PFSK-1 (cell line): Measurements from ENCODE around the gene SFRP5.

Experiments
- FOXP2 ChIP-seq: optimal IDR thresholded peaks from 2 replicates; pipeline ENCODE3; 2011; ENCODE audit warnings: borderline replicate concordance, control low read depth, inconsistent platforms; ENCODE audit not compliant: insufficient read depth; ENCODE audit errors: extremely low read length, extremely low read depth
- POLR2AphosphoS5 ChIP-seq: IDR thresholded peaks from 2 replicates; pipeline ENCODE4 v1.6.1; 2012; ENCODE audit warnings: low read depth, mild to moderate bottlenecking, control low read depth, low read length, moderate library complexity
- SIN3A ChIP-seq: IDR thresholded peaks from 2 replicates; pipeline ENCODE4 v1.6.1; 2012; ENCODE audit warnings: mild to moderate bottlenecking, low read length, moderate library complexity, borderline replicate concordance; ENCODE audit not compliant: insufficient read depth
- TAF1 ChIP-seq: IDR thresholded peaks from 2 replicates; pipeline ENCODE4 v1.6.1; 2012; ENCODE audit warnings: low read length, control low read depth, borderline replicate concordance; ENCODE audit not compliant: insufficient read depth
- TF ChIP-seq, protein P1 (sequence below), 2 experiments: IDR thresholded peaks; 2 replicates each; pipeline versions ENCODE4 v1.6.1 to v1.8.0; 2011 to 2012; ENCODE audit warnings: low read depth in 2 of 2, low read length in 2 of 2, control low read depth in 1 of 2, inconsistent platforms in 1 of 2, mild to moderate bottlenecking in 1 of 2, moderate library complexity in 1 of 2; ENCODE audit not compliant: insufficient read depth in 1 of 2

SFRP5 gene

DNA sequence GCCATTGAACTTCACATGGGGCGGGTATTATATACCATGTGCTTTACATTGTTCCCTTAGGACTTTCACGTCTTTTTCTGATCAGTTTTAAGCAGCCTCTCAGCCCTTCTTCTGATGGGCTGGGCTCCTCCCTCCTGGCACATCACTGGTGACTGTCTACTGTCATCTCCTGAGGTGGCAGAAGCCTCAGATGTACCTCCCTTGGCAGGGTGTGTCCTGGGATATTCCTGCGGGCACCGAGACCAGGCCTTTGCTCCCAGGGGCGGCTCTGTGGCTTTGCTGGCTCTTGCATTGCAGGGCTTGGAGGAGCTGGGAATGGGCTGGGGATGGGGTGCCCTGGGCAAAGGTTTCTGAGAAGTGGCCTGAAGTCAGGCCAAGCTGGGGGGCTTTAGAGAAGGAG lies 43.2 kb upstream of the SFRP5 start:
- TF ChIP-seq FOXP2 (no peak), POLR2AphosphoS5 (no peak), TAF1 (no peak), SIN3A (no peak)
- TF ChIP-seq, protein P1, sequence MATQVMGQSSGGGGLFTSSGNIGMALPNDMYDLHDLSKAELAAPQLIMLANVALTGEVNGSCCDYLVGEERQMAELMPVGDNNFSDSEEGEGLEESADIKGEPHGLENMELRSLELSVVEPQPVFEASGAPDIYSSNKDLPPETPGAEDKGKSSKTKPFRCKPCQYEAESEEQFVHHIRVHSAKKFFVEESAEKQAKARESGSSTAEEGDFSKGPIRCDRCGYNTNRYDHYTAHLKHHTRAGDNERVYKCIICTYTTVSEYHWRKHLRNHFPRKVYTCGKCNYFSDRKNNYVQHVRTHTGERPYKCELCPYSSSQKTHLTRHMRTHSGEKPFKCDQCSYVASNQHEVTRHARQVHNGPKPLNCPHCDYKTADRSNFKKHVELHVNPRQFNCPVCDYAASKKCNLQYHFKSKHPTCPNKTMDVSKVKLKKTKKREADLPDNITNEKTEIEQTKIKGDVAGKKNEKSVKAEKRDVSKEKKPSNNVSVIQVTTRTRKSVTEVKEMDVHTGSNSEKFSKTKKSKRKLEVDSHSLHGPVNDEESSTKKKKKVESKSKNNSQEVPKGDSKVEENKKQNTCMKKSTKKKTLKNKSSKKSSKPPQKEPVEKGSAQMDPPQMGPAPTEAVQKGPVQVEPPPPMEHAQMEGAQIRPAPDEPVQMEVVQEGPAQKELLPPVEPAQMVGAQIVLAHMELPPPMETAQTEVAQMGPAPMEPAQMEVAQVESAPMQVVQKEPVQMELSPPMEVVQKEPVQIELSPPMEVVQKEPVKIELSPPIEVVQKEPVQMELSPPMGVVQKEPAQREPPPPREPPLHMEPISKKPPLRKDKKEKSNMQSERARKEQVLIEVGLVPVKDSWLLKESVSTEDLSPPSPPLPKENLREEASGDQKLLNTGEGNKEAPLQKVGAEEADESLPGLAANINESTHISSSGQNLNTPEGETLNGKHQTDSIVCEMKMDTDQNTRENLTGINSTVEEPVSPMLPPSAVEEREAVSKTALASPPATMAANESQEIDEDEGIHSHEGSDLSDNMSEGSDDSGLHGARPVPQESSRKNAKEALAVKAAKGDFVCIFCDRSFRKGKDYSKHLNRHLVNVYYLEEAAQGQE (IDR thresholded peaks at IDR 0.05; ENCODE audit: insufficient read depth in 1 of 2, low read depth in 2 of 2, low read length in 2 of 2), result no peak

DNA sequence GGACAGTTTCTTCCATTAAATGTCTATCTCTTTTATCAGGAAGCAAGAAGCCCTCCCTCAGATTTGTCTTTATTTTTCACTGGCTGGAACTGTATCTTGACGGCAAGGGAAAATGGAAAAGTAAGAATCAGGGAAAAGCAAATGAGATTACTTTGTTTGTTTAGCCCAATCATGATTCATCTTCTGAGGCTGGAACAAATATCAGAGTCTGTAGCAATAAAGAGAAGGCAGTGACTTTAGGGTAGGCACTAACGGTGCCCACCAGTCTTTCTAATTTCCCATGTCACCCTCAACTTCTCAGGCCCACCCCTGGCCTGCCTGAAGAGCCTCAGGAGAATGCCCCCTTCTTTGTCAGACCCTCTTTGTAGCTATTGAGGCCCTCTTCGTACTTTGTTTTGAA lies 41.5 kb upstream of the SFRP5 start:
- TF ChIP-seq TAF1, result no peak
- no peak for TF ChIP-seq POLR2AphosphoS5
- TF ChIP-seq SIN3A, result no peak
- TF ChIP-seq, protein P1 (IDR thresholded peaks at IDR 0.05; ENCODE audit: insufficient read depth in 1 of 2, low read depth in 2 of 2, low read length in 2 of 2), result no peak
- TF ChIP-seq FOXP2, result no peak

DNA sequence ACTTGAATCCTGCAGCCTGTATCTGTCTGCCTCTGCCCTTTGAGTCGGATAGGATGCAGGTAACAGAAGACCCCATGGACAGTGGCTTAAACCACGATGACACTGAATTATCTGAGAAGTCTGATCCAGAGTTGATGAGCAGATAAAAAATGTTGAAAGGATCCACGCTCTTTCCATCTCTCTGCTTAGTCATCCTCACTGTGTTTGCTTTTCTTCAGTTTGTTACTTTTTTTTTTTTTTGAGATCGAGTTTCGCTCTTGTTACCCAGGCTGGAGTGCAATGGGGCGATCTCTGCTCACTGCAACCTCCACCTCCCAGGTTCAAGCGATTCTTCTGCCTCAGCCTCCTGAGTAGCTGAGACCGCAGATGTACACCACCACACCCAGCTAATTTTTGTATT lies 40.9 kb upstream of the SFRP5 start:
- no peak for TF ChIP-seq FOXP2

DNA sequence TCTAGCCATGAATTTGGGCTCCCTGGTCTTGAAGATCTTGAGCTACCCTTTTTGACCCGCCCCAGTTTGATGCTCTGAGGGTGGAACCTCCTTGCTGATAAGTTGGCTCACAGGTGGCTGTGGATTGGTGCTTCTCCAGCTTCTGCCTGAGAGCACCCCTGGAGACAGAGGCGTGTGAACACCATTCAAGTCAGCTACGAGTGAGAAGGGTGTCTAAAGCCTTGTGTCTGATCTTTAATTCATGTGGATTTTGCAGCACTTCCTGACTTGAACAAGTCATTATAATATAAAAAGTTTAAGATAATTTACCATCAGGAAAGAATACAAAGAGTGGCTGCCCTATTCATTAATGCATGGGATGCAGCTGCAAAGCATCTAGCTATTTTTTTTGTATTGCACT lies 40.2 kb upstream of the SFRP5 start:
- TF ChIP-seq POLR2AphosphoS5, result no peak
- no peak for TF ChIP-seq SIN3A
- TF ChIP-seq TAF1, result no peak
- no peak for TF ChIP-seq FOXP2
- TF ChIP-seq, protein P1 (IDR thresholded peaks at IDR 0.05; ENCODE audit: insufficient read depth in 1 of 2, low read depth in 2 of 2, low read length in 2 of 2), result no peak

DNA sequence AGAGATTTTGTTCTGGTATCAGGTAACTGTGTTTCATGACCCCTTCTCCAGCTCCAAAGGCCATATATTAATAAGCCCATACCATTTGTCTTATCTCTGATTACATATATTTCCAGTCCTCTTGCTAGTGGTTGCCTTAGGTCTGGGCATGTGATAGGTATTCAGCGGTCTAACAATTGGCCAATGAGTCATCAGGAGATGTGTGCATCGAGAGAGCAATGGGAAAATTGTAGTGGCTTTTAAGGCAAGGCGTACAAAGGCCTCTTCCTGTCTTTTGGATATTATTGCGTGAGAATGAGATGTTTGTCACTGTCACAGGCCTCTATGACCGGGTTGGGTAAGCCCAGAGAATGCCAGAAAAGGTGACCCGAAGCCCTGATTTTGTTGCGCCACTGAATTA lies 38.6 kb upstream of the SFRP5 start:
- no peak for TF ChIP-seq TAF1
- no peak for TF ChIP-seq POLR2AphosphoS5
- TF ChIP-seq, protein P1 (IDR thresholded peaks at IDR 0.05; ENCODE audit: insufficient read depth in 1 of 2, low read depth in 2 of 2, low read length in 2 of 2), result no peak
- TF ChIP-seq FOXP2, result no peak
- no peak for TF ChIP-seq SIN3A
